GM19324 (cell line): Measurements from ENCODE around the gene ZFP36L1.
"Not testable (repeated sequence)": the region's sequence is repeated elsewhere in the genome, so short reads cannot be mapped to it uniquely, and the experiment has no call there.

ENCODE experiments used
- ATAC-seq: cut with Tn5 transposase; IDR thresholded peaks from one replicate; pipeline ENCODE4 v1.9.1; 2021; ENCODE audit warnings: mild to moderate bottlenecking, moderate library complexity; ENCODE audit not compliant: unreplicated experiment, low FRiP score

The ZFP36L1 gene

GRCh38 chr14:68768316-68768715, 24.6 kb downstream of the ZFP36L1 start:
- no peak for ATAC-seq

DNA sequence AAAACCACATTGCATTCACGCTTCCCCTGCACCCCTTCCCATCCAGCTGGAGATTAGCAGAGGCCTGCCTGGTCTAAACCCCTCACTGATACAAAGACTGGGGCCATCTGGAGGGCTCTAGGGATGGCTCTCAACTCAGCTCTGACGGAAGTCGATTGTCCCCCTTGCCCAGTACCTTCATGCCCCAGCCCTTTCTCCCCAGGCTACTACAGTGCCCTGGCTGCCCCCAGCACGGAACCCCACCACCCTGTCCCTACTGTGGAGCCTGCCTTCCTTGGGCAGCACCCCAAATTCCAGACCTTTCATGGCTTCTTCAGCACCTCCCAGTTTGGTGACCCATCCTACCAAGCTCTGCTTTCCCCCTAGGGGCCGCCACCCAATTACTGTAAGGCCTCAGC, 25.6 kb downstream of the ZFP36L1 start:
- no peak for ATAC-seq

DNA sequence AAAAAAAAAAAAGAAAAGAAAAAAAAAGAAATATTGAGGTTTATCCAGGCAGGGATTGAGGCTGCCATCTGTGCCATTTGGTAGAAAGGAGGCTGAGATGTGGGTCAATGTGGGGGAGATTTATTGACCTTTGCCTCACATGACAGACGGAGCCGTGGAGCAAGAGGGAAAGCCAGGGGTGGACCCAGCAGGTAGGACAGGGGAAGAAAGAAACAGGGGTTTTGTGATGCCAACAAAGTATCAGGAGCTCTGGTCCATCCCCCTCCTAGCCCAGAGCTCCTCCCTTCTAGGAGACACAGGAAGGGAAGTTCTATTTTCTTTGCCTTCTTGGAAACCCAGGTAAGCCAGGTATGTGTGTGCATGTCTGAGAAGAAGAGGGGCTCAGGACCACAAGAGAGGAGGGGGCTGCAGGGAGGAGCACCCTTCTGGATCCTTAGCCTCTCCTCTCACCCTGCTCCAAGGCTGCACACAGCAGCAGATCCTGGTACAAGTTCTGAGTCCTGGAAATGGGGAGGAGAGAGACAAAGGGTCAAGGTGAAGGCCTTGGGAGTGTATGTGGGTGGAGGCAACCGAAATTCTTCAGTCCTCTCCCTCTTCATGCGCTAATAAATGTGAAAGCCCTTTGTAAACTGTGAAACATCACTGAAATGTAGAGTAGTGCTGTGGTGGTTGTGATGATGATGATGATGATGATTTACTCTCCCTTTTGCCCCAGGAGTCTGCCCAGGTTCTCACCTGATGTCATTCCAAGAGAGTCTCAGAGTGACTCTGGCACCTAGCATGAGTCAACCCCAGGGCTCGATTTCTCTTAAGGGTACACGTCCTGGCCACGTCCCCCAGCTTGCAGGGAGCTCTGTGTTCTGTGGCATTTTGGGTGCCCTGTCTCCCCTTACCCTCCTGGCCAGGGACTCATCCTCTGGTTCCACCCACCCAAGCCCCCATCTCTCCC, 26.3 kb downstream of the ZFP36L1 start:
- no peak for ATAC-seq

GRCh38 chr14:68763843-68764242, 29.0 kb downstream of the ZFP36L1 start:
- not testable (repeated sequence) for ATAC-seq

DNA sequence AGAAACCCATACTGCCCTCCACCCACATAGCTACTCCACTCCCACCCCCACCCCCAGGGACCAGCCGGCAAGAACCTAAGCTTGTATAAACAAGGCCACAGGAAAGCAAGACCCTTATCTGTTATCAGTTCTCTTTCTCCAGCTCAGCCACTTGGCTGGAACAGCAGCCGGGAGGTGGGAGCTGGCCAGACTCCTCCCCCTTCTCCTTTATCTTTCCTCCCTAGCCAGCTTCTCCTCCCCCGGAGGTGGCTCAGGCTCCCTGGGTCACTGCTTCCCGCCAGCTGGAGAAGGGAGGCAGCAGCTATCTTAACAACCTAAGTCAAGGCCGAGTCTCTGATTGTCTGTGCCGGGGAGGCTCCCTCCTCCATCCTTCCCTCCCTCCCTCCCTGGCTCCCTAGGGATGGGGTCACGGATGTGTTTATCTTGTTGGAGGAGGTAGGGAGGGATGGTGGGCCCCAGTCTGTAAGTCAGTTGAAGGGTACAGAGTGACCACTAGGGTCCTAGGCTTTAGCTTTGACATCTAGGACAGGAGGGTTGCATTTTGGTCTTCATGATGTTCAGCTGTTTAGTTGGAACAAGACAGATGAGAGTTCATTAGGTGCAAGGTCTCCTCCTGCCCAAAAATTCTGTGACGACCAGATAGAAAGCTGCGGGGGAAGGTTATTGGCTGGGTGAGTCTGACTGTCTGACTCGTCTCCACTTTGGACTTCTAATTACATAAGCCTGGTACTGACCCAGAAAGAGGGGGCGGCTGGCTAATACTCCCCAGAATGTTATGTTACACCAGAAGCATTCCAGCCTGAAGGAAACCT, 29.7 kb downstream of the ZFP36L1 start:
- no peak for ATAC-seq

GRCh38 chr14:68761391-68761790, 31.5 kb downstream of the ZFP36L1 start:
- no peak for ATAC-seq

GRCh38 chr14:68760761-68761160, 32.1 kb downstream of the ZFP36L1 start:
- no peak for ATAC-seq

- ATAC-seq = no peak
Measured at GRCh38 chr14:68759937-68760336, 32.9 kb downstream of the ZFP36L1 start.

DNA sequence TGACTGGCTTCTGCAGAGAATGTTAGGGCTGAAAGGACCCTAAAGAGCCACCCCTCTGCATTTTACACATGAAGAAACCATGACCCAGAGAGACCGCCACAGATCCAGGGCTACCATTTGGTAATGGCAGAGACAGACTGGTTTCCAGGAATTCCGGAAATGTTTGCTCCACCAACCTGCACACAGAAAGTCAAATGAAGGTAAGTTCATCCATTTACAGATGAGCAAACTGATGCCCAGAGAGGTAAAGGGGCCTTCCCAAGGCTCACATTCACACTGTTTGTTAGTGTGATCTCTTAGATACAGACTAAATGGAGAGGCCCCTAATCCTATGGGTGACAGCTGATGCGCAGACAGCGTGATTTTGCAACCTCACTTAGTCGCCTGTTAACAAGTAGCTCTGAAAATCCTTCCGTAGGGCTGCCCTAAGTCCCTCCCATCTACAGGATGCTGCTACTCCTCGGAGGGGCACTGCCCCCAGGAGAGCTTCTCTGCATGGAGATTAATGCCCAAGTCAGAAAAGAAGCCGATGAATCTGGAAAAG, 33.8 kb downstream of the ZFP36L1 start:
- no peak for ATAC-seq

- ATAC-seq = no peak
Measured at GRCh38 chr14:68758301-68758700, 34.6 kb downstream of the ZFP36L1 start.

- no peak for ATAC-seq
Measured at GRCh38 chr14:68757618-68758081, 35.2 kb downstream of the ZFP36L1 start.

GRCh38 chr14:68756734-68757133, 36.1 kb downstream of the ZFP36L1 start:
- no peak for ATAC-seq

DNA sequence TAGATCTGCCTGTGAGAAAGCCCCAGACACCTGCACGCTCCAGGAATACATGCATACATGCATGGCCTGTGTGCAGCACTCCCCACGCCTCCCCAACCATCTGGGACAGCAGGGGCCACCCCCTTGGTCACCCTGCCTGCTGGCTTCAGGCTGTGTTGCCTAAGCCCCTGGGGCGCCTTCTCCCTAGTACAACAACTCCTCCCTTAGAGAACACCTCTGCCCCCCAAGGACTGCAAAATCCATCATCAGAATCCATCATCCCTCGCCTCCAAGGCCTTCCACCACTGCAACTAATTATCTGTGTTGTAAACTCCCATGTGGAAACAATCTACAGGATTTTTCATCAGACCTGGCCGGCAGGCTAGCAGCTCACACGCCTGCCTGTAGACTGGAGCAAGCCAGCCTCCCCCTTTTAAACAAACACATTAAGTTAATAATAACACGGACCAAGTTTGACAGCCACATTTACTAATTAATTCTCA, 36.8 kb downstream of the ZFP36L1 start:
- ATAC-seq = no peak

- no peak for ATAC-seq
Measured at GRCh38 chr14:68755016-68755353, 37.9 kb downstream of the ZFP36L1 start.

GRCh38 chr14:68753690-68754089, 39.2 kb downstream of the ZFP36L1 start:
- no peak for ATAC-seq

DNA sequence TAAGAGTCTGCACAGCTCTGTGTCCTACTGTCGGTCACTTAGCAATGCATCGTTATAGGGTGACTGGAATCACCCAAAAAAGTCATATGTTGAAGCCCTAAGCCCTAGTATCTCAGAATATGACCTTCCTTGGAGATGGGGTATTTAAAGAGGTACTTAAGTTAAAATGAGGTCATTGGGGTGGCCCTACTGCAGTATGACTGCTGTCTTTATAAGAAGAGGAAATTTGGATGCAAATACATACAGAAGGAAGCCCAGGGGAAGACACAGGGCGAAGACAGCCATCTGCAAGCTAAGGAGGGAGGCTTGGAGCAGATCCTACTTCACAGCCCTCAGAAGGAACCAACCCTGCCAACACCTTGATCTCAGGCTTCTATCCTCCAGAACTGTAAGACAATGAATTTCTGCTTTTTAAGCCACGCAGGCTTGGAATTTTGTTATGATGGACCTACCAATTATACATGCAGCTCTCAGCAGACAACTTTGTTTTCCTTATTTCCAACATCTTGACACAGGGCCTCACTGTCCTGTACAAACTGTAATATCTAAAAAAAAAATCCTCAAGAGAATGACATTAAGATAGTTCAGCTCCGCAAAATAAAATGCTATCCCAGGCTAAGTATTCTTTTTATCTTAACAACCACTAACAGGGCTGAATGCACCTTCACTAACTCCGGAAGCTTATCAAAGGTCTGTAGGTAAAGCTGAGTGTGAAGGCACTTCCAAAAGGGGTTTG, 40.4 kb downstream of the ZFP36L1 start:
- no peak for ATAC-seq

- no peak for ATAC-seq
Measured at GRCh38 chr14:68749487-68750475, 43.1 kb downstream of the ZFP36L1 start.

DNA sequence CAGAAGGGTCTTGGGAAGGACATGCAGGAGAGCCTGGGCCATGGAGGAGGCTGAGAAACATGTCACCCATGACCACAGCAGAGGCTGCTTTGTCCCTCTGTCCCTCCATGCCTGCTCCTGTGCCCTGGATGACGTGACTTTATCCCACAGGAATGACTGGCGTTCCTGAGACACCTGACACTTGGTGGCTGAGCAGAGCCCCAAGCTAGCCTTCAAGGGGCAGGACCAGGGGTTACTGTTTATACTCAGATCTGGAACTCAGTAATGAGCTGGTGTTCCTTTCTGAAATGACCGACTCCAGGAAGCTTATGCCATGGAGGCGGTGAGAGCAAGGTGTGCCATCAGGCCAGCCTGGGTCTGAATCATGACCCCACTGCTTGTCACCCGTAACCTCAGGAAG, 44.2 kb downstream of the ZFP36L1 start:
- no peak for ATAC-seq

- ATAC-seq = no peak
Measured at GRCh38 chr14:68748260-68748659, 44.6 kb downstream of the ZFP36L1 start.
